ENCODE data around the gene FAM131B.
A peak's percentile ranks its signal among the peaks of the same experiment; 100 is the strongest.

FAM131B gene

GRCh38 chr7:143329471-143330170 lies 32.9 kb downstream of the FAM131B start:
- no peaks in the 10 kb centered on the region for H4K20me1 ChIP-seq (ENCODE audit: control insufficient read depth, insufficient read depth, low read depth, low read length)
- H3K79me2 ChIP-seq (ENCODE audit: control insufficient read depth, low read length): no peaks in the 10 kb centered on the region
- H3K36me3 ChIP-seq (ENCODE audit: control insufficient read depth, low read length): no peaks in the 10 kb centered on the region
- no peaks in the 10 kb centered on the region for H3K9me3 ChIP-seq (ENCODE audit: control insufficient read depth, insufficient read depth, low read length)
- 0 out of 2 replicates have a peak, but pooled peaks cover 5% of the 10 kb centered on the region for H3K27me3 ChIP-seq (ENCODE audit: control insufficient read depth, low read length)
- no peaks in the 10 kb centered on the region for H3K9me2 ChIP-seq (replicated peaks; ENCODE audit: control insufficient read depth, low read length)
- H3K4me2 ChIP-seq (ENCODE audit: low read length): no peak overlapping the region
- H3K27ac ChIP-seq (ENCODE audit: low read depth, low read length): no peak overlapping the region
- TF ChIP-seq EZH2phosphoT487 (IDR thresholded peaks at IDR 0.05; ENCODE audit: borderline replicate concordance, low read length) (no peak), CTCF (IDR thresholded peaks at IDR 0.05; ENCODE audit: low read depth, low read length, poor library complexity, severe bottlenecking) (peak; percentile 44)
- H3K4me1 ChIP-seq (ENCODE audit: control insufficient read depth, low read length): peaks cover 41% of the 10 kb centered on the region
- no peak overlapping the region for H3K4me3 ChIP-seq (ENCODE audit: low read length)
- no peaks in the 10 kb centered on the region for H3F3A ChIP-seq (ENCODE audit: control insufficient read depth, insufficient read depth)

- Histone ChIP-seq H3K79me2 (ENCODE audit: control insufficient read depth, low read length) (no peaks in the 10 kb centered on the region), H3F3A (ENCODE audit: control insufficient read depth, insufficient read depth) (no peaks in the 10 kb centered on the region), H4K20me1 (ENCODE audit: control insufficient read depth, insufficient read depth, low read depth, low read length) (no peaks in the 10 kb centered on the region), H3K27me3 (ENCODE audit: control insufficient read depth, low read length) (0 out of 2 replicates have a peak, but pooled peaks cover 5% of the 10 kb centered on the region), H3K27ac (ENCODE audit: low read depth, low read length) (0 out of 2 replicates have a peak overlapping the region, but pooled peaks have one; percentile 8), H3K4me1 (ENCODE audit: control insufficient read depth, low read length) (peaks cover 54% of the 10 kb centered on the region), H3K9me2 (replicated peaks; ENCODE audit: control insufficient read depth, low read length) (no peaks in the 10 kb centered on the region), H3K4me3 (ENCODE audit: low read length) (peak overlapping the region; percentile 30), H3K4me2 (ENCODE audit: low read length) (peak overlapping the region; percentile 53), H3K9me3 (ENCODE audit: control insufficient read depth, insufficient read depth, low read length) (no peaks in the 10 kb centered on the region), H3K36me3 (ENCODE audit: control insufficient read depth, low read length) (no peaks in the 10 kb centered on the region)
- no peak for TF ChIP-seq EZH2phosphoT487 (IDR thresholded peaks at IDR 0.05; ENCODE audit: borderline replicate concordance, low read length)
These were observed 34.6 kb downstream of the FAM131B start for GRCh38 chr7:143327903-143328302.

GRCh38 chr7:143325240-143325639 lies 37.3 kb downstream of the FAM131B start:
- Histone ChIP-seq H3K9me2 (replicated peaks; ENCODE audit: control insufficient read depth, low read length) (no peaks in the 10 kb centered on the region), H3K4me2 (ENCODE audit: low read length) (peak overlapping the region; percentile 64), H4K20me1 (ENCODE audit: control insufficient read depth, insufficient read depth, low read depth, low read length) (no peaks in the 10 kb centered on the region), H3K4me3 (ENCODE audit: low read length) (peak overlapping the region; percentile 53), H3F3A (ENCODE audit: control insufficient read depth, insufficient read depth) (no peaks in the 10 kb centered on the region), H3K4me1 (ENCODE audit: control insufficient read depth, low read length) (peaks cover 54% of the 10 kb centered on the region), H3K27ac (ENCODE audit: low read depth, low read length) (peak overlapping the region; percentile 65), H3K79me2 (ENCODE audit: control insufficient read depth, low read length) (no peaks in the 10 kb centered on the region), H3K27me3 (ENCODE audit: control insufficient read depth, low read length) (no peaks in the 10 kb centered on the region), H3K9me3 (ENCODE audit: control insufficient read depth, insufficient read depth, low read length) (no peaks in the 10 kb centered on the region), H3K36me3 (ENCODE audit: control insufficient read depth, low read length) (no peaks in the 10 kb centered on the region)
- TF ChIP-seq CTCF (IDR thresholded peaks at IDR 0.05; ENCODE audit: low read depth, low read length, poor library complexity, severe bottlenecking) (no peak), EZH2phosphoT487 (IDR thresholded peaks at IDR 0.05; ENCODE audit: borderline replicate concordance, low read length) (no peak)

GRCh38 chr7:143323653-143324052 lies 38.9 kb downstream of the FAM131B start:
- TF ChIP-seq EZH2phosphoT487 (IDR thresholded peaks at IDR 0.05; ENCODE audit: borderline replicate concordance, low read length): no peak
- TF ChIP-seq CTCF (IDR thresholded peaks at IDR 0.05; ENCODE audit: low read depth, low read length, poor library complexity, severe bottlenecking): no peak
- no peaks in the 10 kb centered on the region for H3F3A ChIP-seq (ENCODE audit: control insufficient read depth, insufficient read depth)
- peaks cover 49% of the 10 kb centered on the region for H3K4me1 ChIP-seq (ENCODE audit: control insufficient read depth, low read length)
- H3K9me3 ChIP-seq (ENCODE audit: control insufficient read depth, insufficient read depth, low read length): no peaks in the 10 kb centered on the region
- H3K36me3 ChIP-seq (ENCODE audit: control insufficient read depth, low read length): no peaks in the 10 kb centered on the region
- H3K27me3 ChIP-seq (ENCODE audit: control insufficient read depth, low read length): no peaks in the 10 kb centered on the region
- no peaks in the 10 kb centered on the region for H3K9me2 ChIP-seq (replicated peaks; ENCODE audit: control insufficient read depth, low read length)
- no peak overlapping the region for H3K27ac ChIP-seq (ENCODE audit: low read depth, low read length)
- no peaks in the 10 kb centered on the region for H4K20me1 ChIP-seq (ENCODE audit: control insufficient read depth, insufficient read depth, low read depth, low read length)
- no peak overlapping the region for H3K4me2 ChIP-seq (ENCODE audit: low read length)
- no peaks in the 10 kb centered on the region for H3K79me2 ChIP-seq (ENCODE audit: control insufficient read depth, low read length)
- no peak overlapping the region for H3K4me3 ChIP-seq (ENCODE audit: low read length)

Data from DOHH2 (cell line).